ENCODE measurements around the gene FAM89A.
"Not testable (repeated sequence)": the region's sequence is repeated elsewhere in the genome, so short reads cannot be mapped to it uniquely, and the experiment has no call there.

The FAM89A gene

GRCh38 chr1:231049121-231049979 lies 9.3 kb upstream of the FAM89A start:
- no peak overlapping the region for H3K27ac ChIP-seq (ENCODE audit: low read depth, low read length)

GRCh38 chr1:231048419-231048818 lies 8.4 kb upstream of the FAM89A start:
- H3K4me1 ChIP-seq (ENCODE audit: control insufficient read depth, low read length); H3F3A ChIP-seq (ENCODE audit: control insufficient read depth, insufficient read depth); H3K27ac ChIP-seq (ENCODE audit: low read depth, low read length); H3K36me3 ChIP-seq (ENCODE audit: control insufficient read depth, low read length); H3K4me2 ChIP-seq (ENCODE audit: low read length); H3K4me3 ChIP-seq (ENCODE audit: low read length); H3K9me3 ChIP-seq (ENCODE audit: control insufficient read depth, insufficient read depth, low read length); H3K79me2 ChIP-seq (ENCODE audit: control insufficient read depth, low read length); H4K20me1 ChIP-seq (ENCODE audit: control insufficient read depth, insufficient read depth, low read depth, low read length); H3K9me2 ChIP-seq (replicated peaks; ENCODE audit: control insufficient read depth, low read length): not testable (repeated sequence)
- H3K27me3 ChIP-seq (ENCODE audit: control insufficient read depth, low read length): peaks cover 25% of the 10 kb centered on the region

More at GRCh38 chr1:231049121-231049979, 9.3 kb upstream of the FAM89A start:
- Histone ChIP-seq H3K4me3 (ENCODE audit: low read length) (no peak overlapping the region), H3K9me3 (ENCODE audit: control insufficient read depth, insufficient read depth, low read length) (no peaks in the 10 kb centered on the region), H3K27me3 (ENCODE audit: control insufficient read depth, low read length) (peaks cover 20% of the 10 kb centered on the region), H3F3A (ENCODE audit: control insufficient read depth, insufficient read depth) (peaks cover 3% of the 10 kb centered on the region; the same call in 1 of the 2 replicates), H4K20me1 (ENCODE audit: control insufficient read depth, insufficient read depth, low read depth, low read length) (no peaks in the 10 kb centered on the region), H3K36me3 (ENCODE audit: control insufficient read depth, low read length) (no peaks in the 10 kb centered on the region), H3K4me1 (ENCODE audit: control insufficient read depth, low read length) (peaks cover 14% of the 10 kb centered on the region), H3K79me2 (ENCODE audit: control insufficient read depth, low read length) (no peaks in the 10 kb centered on the region), H3K9me2 (replicated peaks; ENCODE audit: control insufficient read depth, low read length) (no peaks in the 10 kb centered on the region), H3K4me2 (ENCODE audit: low read length) (no peak overlapping the region)
- TF ChIP-seq EZH2phosphoT487 (IDR thresholded peaks at IDR 0.05; ENCODE audit: borderline replicate concordance, low read length): no peak
- no peak for TF ChIP-seq CTCF (IDR thresholded peaks at IDR 0.05; ENCODE audit: low read depth, low read length, poor library complexity, severe bottlenecking)

DNA sequence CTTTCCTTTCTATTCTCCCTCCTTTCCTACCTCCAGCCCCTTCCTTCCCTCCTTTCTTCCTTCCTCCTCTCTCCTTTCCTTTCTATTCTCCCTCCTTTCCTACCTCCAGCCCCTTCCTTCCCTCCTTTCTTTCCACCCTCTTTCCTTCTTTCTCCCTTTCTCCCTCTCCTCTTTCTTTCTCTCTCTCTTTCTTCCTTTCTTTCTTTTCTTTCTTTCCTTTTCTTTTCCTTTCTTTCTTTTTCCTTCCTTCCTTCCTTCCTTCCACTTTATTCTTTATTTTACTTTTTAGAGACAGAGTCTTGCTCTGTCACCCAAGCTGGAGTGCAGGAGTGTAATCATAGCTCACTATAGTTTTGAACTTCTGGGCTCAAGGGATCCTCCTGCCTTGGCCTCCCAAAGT lies 7.5 kb upstream of the FAM89A start:
- not testable (repeated sequence) for H3K4me3 ChIP-seq (ENCODE audit: low read length); H3K36me3 ChIP-seq (ENCODE audit: control insufficient read depth, low read length); H3F3A ChIP-seq (ENCODE audit: control insufficient read depth, insufficient read depth); H3K4me2 ChIP-seq (ENCODE audit: low read length); H3K79me2 ChIP-seq (ENCODE audit: control insufficient read depth, low read length); H3K4me1 ChIP-seq (ENCODE audit: control insufficient read depth, low read length); H3K27ac ChIP-seq (ENCODE audit: low read depth, low read length); H4K20me1 ChIP-seq (ENCODE audit: control insufficient read depth, insufficient read depth, low read depth, low read length); H3K9me2 ChIP-seq (replicated peaks; ENCODE audit: control insufficient read depth, low read length); H3K9me3 ChIP-seq (ENCODE audit: control insufficient read depth, insufficient read depth, low read length)
- peaks cover 27% of the 10 kb centered on the region for H3K27me3 ChIP-seq (ENCODE audit: control insufficient read depth, low read length)

DNA sequence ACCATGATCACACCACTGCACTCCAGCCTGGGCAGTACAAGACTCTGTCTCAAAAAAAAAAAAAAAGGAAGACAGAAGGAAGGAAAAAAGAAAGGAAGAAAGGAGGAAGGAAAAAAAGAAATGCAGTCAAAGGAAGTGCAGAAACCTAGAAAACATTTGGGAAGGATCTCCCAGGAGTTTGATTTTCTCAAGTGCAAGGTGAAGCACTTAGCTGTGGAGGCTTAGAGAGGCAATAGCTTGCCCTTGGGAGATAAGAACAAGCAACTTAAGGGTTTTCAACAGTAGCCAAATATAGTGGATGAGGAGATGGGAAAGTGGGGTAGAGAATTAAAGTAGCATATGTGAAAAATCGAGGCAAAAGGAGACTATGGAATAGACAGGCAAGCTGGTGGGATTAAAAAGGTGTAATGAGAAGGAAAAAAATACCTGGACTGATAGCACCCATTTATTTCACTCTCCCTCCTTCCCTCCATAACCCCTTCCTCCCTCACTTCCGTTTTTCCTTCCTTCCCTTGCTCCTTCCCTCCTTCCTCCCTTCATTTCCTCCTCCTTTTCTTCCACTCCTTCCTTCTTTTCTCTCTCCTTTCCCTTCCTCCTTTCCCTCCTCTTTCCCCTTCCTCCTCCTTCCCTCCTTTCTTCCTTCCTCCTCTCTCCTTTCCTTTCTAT lies 6.8 kb upstream of the FAM89A start:
- no peaks in the 10 kb centered on the region for H3K79me2 ChIP-seq (ENCODE audit: control insufficient read depth, low read length)
- no peak overlapping the region for H3K4me2 ChIP-seq (ENCODE audit: low read length)
- H4K20me1 ChIP-seq (ENCODE audit: control insufficient read depth, insufficient read depth, low read depth, low read length): no peaks in the 10 kb centered on the region
- peaks cover 27% of the 10 kb centered on the region for H3K27me3 ChIP-seq (ENCODE audit: control insufficient read depth, low read length)
- no peak overlapping the region for H3K27ac ChIP-seq (ENCODE audit: low read depth, low read length)
- no peak overlapping the region for H3K4me3 ChIP-seq (ENCODE audit: low read length)
- H3K4me1 ChIP-seq (ENCODE audit: control insufficient read depth, low read length): no peaks in the 10 kb centered on the region
- no peaks in the 10 kb centered on the region for H3K9me2 ChIP-seq (replicated peaks; ENCODE audit: control insufficient read depth, low read length)
- H3F3A ChIP-seq (ENCODE audit: control insufficient read depth, insufficient read depth): no peaks in the 10 kb centered on the region
- H3K36me3 ChIP-seq (ENCODE audit: control insufficient read depth, low read length): no peaks in the 10 kb centered on the region
- TF ChIP-seq CTCF (IDR thresholded peaks at IDR 0.05; ENCODE audit: low read depth, low read length, poor library complexity, severe bottlenecking) (no peak), EZH2phosphoT487 (IDR thresholded peaks at IDR 0.05; ENCODE audit: borderline replicate concordance, low read length) (no peak)
- no peaks in the 10 kb centered on the region for H3K9me3 ChIP-seq (ENCODE audit: control insufficient read depth, insufficient read depth, low read length)

- not testable (repeated sequence) for H3K36me3 ChIP-seq (ENCODE audit: control insufficient read depth, low read length); H3K4me1 ChIP-seq (ENCODE audit: control insufficient read depth, low read length); H3K9me3 ChIP-seq (ENCODE audit: control insufficient read depth, insufficient read depth, low read length); H3K4me3 ChIP-seq (ENCODE audit: low read length); H4K20me1 ChIP-seq (ENCODE audit: control insufficient read depth, insufficient read depth, low read depth, low read length); H3K79me2 ChIP-seq (ENCODE audit: control insufficient read depth, low read length); H3K27ac ChIP-seq (ENCODE audit: low read depth, low read length); H3K9me2 ChIP-seq (replicated peaks; ENCODE audit: control insufficient read depth, low read length); H3K4me2 ChIP-seq (ENCODE audit: low read length); H3F3A ChIP-seq (ENCODE audit: control insufficient read depth, insufficient read depth)
- H3K27me3 ChIP-seq (ENCODE audit: control insufficient read depth, low read length): peaks cover 34% of the 10 kb centered on the region
Measured at GRCh38 chr1:231045921-231046729, 6.1 kb upstream of the FAM89A start.

Data from DOHH2 (cell line).